KOPT-K1 (cell line): Measurements from ENCODE around the gene SAAL1.
"Not testable (repeated sequence)": the region's sequence is repeated elsewhere in the genome, so short reads cannot be mapped to it uniquely, and the experiment has no call there.

Experiments used
- H3K27ac ChIP-seq: fragments of 200-600 bp; sonication (generic); 2 replicates; pipeline ENCODE4 v1.5.1; 2016; ENCODE audit warnings: antibody characterized with exemption, mild to moderate bottlenecking, low read depth, low read length; ENCODE audit not compliant: poor library complexity, severe bottlenecking
- H3K36me3 ChIP-seq: fragments of 200-600 bp; sonication (generic); 2 replicates; pipeline ENCODE4 v1.5.1; 2017; ENCODE audit warnings: antibody characterized with exemption, mild to moderate bottlenecking, low read length, moderate library complexity; ENCODE audit not compliant: insufficient read depth
- H3K9me3 ChIP-seq: fragments of 200-600 bp; sonication (generic); 2 replicates; pipeline ENCODE4 v1.5.1; 2017; ENCODE audit warnings: antibody characterized with exemption, low read length, mild to moderate bottlenecking; ENCODE audit not compliant: insufficient read depth, poor library complexity, severe bottlenecking

SAAL1 gene

DNA sequence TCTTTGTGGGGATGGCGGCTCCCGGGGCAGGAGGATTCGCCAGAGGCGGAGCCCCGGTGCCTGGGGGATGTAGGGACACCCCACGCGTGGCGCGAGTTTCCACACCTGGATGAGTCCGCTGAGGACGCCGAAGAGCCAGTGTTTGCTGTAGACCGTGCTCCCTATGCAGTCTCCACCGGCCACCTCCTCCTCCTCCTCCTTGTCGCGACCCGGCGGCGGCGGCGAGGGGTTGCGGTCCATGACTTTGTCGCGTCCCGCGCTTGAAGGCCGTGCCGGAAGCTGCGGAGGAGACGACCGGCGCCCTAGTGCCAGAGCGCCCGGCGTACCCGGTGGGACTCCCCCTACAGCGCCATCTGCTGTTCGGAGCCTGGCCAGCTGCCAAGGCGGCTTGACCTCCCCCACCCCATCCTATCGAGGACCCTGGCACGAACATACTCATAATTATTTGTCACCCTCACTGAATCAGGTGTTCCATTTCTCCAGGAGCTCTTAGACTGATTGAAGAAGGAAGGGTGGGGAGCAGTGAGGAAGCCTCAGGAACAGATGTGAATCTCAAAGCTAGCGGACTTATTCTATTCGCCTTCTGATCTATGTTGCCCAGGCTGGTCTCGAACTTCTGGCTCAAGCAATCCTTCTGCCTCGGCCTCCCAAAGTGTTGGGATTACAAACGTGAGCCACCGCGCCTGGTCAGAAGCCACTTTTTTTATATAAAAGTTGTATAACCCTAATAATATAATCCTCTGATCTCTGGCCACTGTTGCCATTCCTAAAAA, at the start of gene SAAL1:
TSS of gene SAAL1 (minus strand) at position 281 of the 773 bp plus-strand sequence. CDS start at position 240, 41 bp downstream.
- H3K9me3 ChIP-seq = no peaks in the 10 kb centered on the region
- H3K36me3 ChIP-seq = peaks cover 34% of the 10 kb centered on the region
- peak within 1 kb of the TSS; percentile 70 for H3K27ac ChIP-seq

DNA sequence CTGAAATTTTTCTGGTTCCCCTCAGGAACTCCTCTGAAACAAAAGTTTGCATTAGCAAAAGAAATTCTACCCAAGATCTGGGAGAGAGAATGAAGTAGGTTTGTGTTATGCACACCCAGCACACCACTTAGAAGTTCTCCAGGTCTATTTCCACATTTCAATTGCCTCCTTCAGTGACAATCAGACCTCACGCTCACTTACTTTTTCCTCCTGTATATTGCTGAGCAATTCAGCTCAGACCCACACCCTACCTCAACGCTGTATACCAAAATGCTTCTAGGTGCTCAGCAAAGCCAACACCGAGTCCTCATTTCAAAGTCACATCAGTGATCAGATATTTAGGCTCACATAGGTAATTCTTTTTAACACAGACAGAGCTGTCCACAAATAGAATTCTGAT, 45.7 kb upstream of the SAAL1 start:
- Histone ChIP-seq H3K27ac (no peak overlapping the region), H3K9me3 (peaks cover 7% of the 10 kb centered on the region), H3K36me3 (no peaks in the 10 kb centered on the region)

DNA sequence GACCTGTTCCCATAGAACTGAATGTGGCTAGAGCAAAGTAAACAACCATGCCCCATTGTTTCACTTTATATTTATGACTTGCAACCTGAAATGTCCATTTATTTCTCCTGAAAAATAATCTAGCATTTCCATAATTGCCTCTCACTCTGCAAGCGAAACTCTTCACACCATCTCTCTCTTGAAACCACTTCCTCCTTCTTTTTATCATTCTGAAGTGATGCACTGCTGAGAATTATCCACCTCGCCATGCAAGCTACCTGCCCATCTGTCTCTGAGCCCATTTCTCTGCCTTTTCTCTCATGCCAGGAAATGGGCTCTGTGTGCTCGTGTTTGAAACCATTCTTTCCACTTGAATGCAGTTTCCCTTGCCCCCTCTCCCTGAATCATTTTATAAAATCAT, 40.0 kb upstream of the SAAL1 start:
- Histone ChIP-seq H3K27ac (no peak overlapping the region), H3K9me3 (peaks cover 7% of the 10 kb centered on the region), H3K36me3 (no peaks in the 10 kb centered on the region)

- H3K36me3 ChIP-seq = no peaks in the 10 kb centered on the region
- peaks cover 7% of the 10 kb centered on the region for H3K9me3 ChIP-seq
- no peak overlapping the region for H3K27ac ChIP-seq
Measured at GRCh38 chr11:18145025-18145424, 39.1 kb upstream of the SAAL1 start.

DNA sequence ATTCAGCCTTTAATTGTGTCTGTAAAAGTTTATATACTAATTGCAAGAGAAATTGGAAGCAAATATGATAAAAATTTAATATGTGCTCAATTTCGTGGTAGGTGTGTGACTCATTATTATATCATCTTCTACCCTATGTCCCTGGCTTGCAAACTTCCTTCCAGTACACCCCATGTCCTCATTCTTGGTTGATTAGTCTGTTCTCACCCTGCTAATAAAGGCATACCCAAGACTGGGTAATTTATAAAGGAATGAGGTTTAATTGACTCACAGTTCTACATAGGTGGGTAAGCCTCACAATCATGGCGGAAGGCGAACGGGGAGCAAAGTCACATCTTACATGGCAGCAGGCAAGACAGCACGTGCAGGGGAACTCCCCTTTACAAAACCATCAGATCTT, 38.4 kb upstream of the SAAL1 start:
- Histone ChIP-seq H3K27ac (no peak overlapping the region), H3K36me3 (no peaks in the 10 kb centered on the region), H3K9me3 (peaks cover 7% of the 10 kb centered on the region)

DNA sequence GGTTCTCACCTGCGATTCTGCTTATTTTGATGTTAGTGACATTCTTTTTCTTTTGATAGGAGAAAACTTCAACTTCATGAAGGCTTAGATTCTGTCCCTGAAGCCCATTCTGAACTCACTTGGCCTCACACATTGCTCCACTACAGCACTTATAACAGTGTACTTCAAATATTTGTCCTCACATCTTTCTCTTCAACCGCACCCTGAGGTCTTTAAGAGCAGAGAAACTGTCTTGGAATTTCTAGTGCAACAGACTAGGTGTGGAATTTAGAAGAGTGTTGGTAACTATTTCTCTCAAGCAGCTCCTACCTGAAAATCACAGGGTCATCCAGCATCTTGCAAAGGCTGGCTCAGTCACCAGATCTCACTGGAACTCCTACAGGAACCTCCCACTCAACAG, 34.3 kb upstream of the SAAL1 start:
- Histone ChIP-seq H3K27ac (no peak overlapping the region), H3K9me3 (no peaks in the 10 kb centered on the region), H3K36me3 (no peaks in the 10 kb centered on the region)

GRCh38 chr11:18137186-18137800, 31.4 kb upstream of the SAAL1 start:
- no peak overlapping the region for H3K27ac ChIP-seq
- no peaks in the 10 kb centered on the region for H3K9me3 ChIP-seq
- no peaks in the 10 kb centered on the region for H3K36me3 ChIP-seq

DNA sequence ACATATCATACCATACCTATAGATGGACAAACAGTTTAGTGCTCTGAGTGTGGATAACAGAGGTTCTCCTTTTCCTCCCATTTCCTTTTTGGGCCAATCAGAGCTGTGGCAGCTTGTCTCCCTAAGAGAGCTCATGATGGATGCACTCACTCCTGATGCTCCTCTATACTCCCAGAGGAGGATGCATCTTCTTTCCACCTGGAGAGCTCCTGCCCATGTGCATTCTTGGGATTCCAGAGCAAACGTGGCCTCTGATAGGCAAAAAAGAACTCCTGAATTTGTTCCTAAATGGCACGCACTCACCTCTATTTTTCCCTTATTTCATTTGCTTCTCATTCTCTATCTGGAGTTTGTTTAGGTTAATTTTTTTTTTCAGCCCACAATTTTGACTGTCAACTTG, 29.4 kb upstream of the SAAL1 start:
- Histone ChIP-seq H3K9me3 (no peaks in the 10 kb centered on the region), H3K36me3 (no peaks in the 10 kb centered on the region)

DNA sequence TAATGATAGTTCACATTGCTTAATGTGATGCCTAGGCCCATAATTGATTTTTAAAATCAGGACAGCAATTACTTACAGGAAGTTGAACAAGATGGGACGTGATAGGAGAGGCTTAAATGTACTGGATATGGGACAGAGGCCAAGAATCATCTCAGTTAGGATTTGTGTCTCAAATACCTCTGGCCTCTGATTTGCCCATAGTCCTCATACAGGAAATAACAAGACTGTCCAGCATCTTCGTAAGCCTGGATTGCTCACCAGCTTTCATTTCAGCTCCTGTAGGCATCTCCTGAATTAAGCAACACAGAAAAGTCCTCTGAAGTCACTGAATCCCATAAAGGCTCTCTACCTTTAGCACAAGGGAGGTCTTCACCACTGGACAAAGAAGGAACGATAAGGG, 26.5 kb upstream of the SAAL1 start, which contains the start of gene MRGPRX3:
TSS of gene MRGPRX3 (plus strand) at position 231 of the 400 bp plus-strand sequence. CDS start 4,632 bp downstream, outside the sequence.
- Histone ChIP-seq H3K36me3 (no peaks in the 10 kb centered on the region), H3K27ac (no peak within 1 kb of the TSS), H3K9me3 (no peaks in the 10 kb centered on the region)

More for the DNA sequence above, 29.4 kb upstream of the SAAL1 start:
- H3K27ac ChIP-seq = no peak overlapping the region

DNA sequence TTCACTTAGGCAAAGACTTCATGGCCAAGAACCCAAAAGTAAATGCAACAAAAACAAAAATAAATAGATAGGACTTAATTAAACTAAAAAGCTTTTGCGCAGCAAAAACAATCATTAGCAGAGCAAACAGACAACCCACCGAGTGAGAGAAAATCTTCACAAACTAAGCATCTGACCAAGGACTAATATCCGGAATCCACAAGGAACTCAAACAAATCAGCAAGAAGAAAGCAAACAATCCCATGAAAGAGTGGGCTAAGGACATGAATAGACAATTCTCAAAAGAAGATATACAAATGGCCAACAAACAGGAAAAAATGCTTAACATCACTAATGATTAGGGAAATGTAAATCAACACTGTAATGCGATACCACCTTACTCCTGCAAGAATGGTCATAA, 25.2 kb upstream of the SAAL1 start:
- not testable (repeated sequence) for H3K27ac ChIP-seq, H3K36me3 ChIP-seq, H3K9me3 ChIP-seq

- not testable (repeated sequence) for H3K36me3 ChIP-seq, H3K9me3 ChIP-seq, H3K27ac ChIP-seq
Measured at GRCh38 chr11:18121331-18121828, 15.5 kb upstream of the SAAL1 start.

GRCh38 chr11:18115360-18116127, 9.7 kb upstream of the SAAL1 start:
- no peaks in the 10 kb centered on the region for H3K9me3 ChIP-seq
- no peak overlapping the region for H3K27ac ChIP-seq

GRCh38 chr11:18111005-18111404, 5.1 kb upstream of the SAAL1 start:
- H3K36me3 ChIP-seq = no peaks in the 10 kb centered on the region
- H3K27ac ChIP-seq = no peak overlapping the region
- no peaks in the 10 kb centered on the region for H3K9me3 ChIP-seq

More at GRCh38 chr11:18115360-18116127, 9.7 kb upstream of the SAAL1 start:
- no peaks in the 10 kb centered on the region for H3K36me3 ChIP-seq

GRCh38 chr11:18108254-18108653, 2.4 kb upstream of the SAAL1 start:
- Histone ChIP-seq H3K36me3 (peaks cover 11% of the 10 kb centered on the region), H3K27ac (no peak overlapping the region), H3K9me3 (no peaks in the 10 kb centered on the region)

GRCh38 chr11:18106688-18107087, 806 bp upstream of the SAAL1 start:
- H3K27ac ChIP-seq = no peak overlapping the region

More at GRCh38 chr11:18106688-18107087, 806 bp upstream of the SAAL1 start:
- H3K36me3 ChIP-seq = peaks cover 27% of the 10 kb centered on the region
- no peaks in the 10 kb centered on the region for H3K9me3 ChIP-seq
